HG03045 (cell line): ENCODE data around the gene OR2V1.
"Not testable (repeated sequence)": the region's sequence is repeated elsewhere in the genome, so short reads cannot be mapped to it uniquely, and the experiment has no call there.

Experiments
- ATAC-seq: cut with Tn5 transposase; IDR thresholded peaks from one replicate; pipeline ENCODE4 v1.9.1; 2021; ENCODE audit warnings: mild to moderate bottlenecking, moderate library complexity; ENCODE audit not compliant: unreplicated experiment

Gene OR2V1

DNA sequence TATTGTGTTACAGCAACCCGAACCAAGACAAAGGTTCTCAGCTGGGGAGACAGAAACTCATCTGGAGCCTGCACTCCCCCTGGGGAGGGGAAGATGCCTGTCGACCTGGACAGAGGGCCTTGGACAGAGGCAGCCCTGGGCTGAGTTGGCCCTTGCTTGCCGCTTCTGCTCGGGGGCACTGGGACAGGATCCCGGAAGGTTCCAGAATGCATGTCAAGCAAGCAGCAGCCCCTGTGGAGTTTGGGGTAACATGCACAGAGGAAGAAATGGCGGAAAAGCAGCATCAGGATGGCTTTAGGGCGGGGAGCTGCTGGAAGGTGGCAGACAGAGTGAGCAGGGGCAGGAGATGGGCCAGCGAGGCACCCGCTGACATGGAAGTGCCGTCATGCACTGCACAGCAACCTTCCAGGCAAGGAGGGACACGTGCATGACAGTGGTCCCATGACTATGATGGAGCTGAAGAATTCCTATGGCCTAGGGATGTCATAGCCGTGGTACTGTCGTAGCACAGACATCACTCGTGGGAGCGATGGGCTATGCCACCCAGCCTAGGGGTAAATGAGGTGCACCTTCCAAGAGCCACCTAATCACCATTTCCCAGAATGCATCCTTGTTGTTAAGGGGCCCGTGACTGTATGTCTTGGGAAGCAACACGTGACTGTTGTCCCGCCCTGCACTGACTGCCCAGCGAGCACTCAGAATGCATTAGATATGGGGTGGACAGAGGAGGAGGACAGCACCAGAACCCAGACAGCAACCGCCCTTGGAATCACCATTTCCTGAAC lies 26.2 kb downstream of the OR2V1 start:
- not testable (repeated sequence) for ATAC-seq

DNA sequence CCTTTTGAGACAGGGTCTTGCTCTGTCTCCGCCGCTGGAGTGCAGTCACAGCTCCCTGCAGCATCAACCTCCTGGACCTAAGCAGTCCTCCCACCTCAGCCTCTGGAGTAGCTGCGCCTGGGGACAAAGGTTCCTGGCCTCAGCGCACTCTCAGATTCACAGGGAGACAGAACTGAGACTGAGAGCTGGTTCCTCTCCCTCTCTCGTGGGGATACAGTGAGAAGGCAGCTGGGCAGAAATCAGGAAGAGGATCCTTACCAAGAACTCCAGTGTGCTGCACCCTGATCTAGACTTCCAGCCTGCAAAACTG lies 26.8 kb downstream of the OR2V1 start:
- ATAC-seq: not testable (repeated sequence)

DNA sequence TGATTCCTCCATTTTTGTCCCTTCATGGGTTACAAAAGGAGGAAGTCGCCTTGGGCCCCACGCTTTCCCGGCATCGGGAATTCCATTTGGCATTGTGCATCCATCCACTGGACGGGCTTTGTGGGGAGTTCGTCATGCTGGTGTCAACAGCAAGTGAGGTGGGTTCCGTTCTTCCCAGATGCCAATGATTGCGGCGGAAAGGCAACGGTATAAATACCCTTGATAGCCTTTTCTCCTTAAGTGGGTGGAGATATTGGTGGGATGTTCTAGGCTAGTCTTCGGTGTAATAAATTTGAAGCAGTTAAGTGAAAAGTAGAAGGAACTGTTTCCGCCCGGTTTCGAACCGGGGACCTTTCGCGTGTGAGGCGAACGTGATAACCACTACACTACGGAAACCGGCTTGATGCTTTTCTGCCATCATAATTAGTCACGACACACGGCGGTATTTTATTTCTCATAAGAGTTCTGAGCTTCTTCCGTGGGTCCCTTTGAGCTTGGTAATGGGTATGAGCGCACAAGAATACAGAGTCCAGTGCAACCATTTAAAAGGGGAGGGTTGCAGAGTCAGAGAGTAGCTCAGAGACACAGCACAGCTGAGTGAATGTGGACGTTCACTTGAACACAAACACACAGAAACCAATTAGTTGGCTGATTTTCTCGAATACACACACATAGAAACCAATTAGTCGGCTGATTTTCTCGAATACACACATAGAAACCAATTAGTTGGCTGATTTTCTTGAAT lies 28.9 kb downstream of the OR2V1 start:
- not testable (repeated sequence) for ATAC-seq

DNA sequence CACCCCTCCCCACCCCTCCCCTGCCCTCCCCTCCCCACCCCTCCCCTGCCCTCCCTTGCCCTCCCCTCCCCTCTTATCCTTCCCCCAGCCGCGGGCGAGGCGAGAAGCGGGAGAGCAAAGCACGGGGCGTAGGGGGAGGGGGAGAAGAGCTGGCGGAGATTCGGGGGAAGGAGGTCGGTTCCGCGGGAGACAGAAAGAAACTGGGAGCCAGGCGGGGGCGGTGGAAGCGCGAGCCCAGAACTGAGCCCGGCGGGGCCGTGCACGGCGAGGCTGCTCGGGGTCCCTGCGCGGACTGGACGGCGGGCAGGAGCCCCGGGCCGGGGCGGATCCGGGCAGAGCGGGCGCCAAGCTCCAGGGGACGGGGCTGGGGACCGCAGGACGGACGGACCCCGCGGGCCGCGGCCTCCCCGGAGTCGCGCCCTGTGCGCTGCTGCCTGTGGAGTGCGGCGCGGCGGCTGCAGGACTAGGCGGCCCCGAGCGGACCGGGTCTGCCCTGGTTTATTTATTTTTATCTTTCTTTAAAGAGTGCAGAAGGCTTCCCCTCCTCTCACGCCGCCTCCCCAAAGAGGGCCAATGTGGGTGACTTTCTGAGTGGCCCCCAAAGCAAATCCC lies 29.8 kb downstream of the OR2V1 start:
- ATAC-seq: not testable (repeated sequence)

DNA sequence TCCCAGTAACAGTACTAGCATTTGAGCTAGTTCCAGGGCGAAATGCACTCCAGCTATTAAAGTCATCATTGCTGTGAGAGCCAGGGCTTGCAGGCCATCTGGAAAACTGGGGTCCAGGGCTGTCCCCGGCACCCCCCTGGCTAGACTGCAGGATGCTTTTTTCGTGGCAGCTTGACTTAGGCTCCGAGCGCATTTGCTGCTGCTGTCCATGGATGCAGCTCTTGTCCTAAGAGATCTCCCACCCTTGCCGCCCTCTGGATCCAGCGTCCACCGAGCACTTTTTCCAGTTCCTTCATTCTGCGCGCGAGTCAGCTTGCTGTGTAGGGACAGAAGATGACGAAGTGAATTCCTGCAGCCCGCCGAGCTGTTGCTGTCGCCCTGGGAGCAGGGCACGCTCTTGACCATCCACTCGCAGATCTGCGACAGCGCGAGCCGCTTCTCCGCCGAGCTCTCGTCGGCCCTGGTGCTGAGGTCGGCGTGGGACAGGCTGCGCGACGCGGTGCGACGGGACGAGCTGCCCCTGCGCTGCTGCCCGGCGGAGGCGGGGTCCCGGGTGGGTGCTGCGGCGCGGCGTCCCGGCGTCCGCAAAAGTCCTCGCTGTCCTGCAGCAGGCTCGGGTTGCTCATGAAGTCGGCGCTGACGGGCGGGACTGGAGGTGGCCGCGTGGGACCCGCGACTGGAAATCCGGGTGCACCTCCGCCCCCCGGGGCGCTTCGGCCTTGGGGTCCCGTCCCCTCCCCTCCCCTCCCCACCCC lies 30.7 kb downstream of the OR2V1 start:
- ATAC-seq: no peak

DNA sequence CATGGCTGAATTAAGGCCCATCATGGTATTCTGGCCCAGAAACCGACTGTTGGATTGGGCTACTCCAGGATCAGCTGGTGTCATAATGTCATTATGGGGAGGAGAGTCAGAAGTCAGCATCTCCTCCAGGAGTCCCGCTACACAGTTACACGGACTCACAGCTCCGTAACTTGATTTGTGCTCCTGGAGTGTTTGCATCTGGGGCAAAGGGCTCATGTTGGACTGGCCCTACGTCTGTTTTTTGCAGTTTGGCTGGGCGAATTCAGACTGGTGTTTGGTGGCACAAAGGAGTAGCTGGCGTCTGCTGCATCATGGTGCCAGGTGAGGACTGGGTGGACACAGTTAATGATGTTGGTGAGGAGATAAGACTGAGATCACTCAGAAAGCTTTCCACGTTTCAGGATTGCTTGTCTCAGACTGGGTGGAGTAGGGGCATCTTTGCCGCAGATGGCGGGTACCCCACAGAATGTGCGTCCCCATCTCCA lies 31.3 kb downstream of the OR2V1 start:
- ATAC-seq: no peak

DNA sequence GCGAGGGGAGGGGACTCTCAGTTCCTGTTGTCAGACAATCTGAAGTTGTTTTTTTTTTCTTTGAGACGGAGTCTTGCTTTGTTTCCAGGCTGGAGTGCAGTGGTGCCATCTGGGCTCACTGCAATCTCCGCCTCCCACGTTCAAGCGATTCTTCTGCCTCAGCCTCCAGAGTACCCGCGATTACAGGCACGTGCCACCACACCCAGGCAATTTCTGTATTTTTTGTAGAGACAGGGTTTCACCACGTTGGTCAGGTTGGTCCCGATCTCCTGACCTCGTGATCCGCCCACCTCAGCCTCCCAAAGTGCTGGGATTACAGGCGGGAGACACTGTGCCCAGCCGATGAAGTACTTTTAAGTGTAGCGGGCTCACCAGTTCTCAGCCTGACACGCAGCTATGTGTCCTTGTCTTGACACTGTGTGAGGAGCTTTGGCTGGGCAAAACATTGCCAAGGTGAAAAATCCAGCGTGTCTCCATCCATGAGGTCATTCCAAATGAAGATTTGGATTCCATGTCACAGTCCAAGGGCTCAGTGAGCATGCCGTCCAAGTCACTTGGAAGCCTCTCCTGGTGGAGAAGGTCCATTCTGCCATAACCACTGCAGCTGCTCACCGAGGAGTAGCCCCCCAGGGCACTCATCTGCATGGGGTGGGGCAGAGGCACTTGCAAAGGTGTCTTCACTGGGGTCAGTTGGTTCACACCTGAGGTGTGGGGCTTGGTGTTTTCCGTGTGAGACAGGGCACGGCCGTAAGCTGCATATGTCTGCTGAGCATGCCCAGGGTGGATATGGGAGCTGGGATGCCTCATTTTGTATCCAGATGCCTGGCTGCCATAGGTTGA lies 32.0 kb downstream of the OR2V1 start:
- ATAC-seq: no peak

DNA sequence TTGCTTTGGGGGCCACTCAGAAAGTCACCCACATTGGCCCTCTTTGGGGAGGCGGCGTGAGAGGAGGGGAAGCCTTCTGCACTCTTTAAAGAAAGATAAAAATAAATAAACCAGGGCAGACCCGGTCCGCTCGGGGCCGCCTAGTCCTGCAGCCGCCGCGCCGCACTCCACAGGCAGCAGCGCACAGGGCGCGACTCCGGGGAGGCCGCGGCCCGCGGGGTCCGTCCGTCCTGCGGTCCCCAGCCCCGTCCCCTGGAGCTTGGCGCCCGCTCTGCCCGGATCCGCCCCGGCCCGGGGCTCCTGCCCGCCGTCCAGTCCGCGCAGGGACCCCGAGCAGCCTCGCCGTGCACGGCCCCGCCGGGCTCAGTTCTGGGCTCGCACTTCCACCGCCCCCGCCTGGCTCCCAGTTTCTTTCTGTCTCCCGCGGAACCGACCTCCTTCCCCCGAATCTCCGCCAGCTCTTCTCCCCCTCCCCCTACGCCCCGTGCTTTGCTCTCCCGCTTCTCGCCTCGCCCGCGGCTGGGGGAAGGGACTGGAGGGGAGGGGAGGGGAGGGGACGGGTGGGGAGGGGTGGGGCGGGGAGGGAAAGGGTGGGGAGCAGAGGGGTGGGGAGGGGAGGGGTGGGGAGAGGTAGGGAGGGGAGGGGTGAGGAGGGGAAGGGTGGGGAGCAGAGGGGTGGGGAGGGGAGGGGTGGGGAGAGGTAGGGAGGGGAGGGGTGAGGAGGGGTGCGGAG lies 33.0 kb downstream of the OR2V1 start:
- not testable (repeated sequence) for ATAC-seq

DNA sequence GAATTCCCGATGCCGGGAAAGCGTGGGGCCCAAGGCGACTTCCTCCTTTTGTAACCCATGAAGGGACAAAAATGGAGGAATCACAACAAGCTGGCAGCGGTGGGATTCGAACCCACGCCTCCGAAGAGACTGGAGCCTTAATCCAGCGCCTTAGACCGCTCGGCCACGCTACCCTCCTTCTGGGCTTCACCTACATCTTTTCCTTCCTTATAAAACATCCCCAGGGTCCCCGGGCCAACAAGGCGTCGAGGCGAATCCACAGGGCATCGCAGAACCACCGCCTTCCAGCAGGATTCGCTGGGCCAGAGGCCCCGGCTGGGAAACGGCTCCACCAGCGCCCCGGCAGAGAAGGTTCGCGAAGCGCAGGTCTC lies 33.6 kb downstream of the OR2V1 start:
- not testable (repeated sequence) for ATAC-seq

DNA sequence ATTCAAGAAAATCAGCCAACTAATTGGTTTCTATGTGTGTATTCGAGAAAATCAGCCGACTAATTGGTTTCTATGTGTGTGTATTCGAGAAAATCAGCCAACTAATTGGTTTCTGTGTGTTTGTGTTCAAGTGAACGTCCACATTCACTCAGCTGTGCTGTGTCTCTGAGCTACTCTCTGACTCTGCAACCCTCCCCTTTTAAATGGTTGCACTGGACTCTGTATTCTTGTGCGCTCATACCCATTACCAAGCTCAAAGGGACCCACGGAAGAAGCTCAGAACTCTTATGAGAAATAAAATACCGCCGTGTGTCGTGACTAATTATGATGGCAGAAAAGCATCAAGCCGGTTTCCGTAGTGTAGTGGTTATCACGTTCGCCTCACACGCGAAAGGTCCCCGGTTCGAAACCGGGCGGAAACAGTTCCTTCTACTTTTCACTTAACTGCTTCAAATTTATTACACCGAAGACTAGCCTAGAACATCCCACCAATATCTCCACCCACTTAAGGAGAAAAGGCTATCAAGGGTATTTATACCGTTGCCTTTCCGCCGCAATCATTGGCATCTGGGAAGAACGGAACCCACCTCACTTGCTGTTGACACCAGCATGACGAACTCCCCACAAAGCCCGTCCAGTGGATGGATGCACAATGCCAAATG lies 34.1 kb downstream of the OR2V1 start:
- not testable (repeated sequence) for ATAC-seq

DNA sequence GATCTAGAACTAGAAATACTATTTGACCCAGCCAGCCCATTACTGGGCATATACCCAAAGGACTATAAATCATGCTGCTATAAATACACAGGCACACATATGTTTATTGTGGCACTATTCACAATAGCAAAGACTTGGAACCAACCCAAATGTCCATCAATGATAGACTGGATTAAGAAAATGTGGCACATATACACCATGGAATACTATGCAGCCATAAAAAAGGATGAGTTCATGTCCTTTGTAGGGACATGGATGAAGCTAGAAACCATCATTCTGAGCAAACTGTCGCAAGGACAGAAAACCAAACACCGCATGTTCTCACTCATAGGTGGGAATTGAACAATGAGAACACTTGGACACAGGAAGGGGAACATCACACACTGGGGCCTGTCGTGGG lies 35.8 kb downstream of the OR2V1 start:
- not testable (repeated sequence) for ATAC-seq

DNA sequence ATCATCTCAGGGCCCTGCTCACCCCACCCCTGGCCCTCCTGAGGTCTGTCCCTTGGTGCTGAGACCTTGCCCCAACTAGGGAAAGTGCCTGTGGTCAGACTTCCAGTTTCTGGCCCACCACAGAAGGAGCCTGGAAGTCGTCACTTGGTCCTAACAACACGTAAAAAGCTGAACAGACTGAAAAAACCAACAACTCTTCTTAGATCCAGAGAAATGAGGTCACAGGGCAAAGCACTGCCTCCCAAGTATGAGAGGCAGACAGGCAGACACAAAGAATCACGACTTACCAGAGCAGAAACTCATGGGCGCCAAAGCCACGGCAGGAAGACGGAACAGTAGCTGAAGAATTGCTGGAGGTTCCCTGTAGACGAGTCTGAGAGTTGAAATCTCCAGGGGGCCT lies 38.5 kb downstream of the OR2V1 start:
- ATAC-seq: no peak

DNA sequence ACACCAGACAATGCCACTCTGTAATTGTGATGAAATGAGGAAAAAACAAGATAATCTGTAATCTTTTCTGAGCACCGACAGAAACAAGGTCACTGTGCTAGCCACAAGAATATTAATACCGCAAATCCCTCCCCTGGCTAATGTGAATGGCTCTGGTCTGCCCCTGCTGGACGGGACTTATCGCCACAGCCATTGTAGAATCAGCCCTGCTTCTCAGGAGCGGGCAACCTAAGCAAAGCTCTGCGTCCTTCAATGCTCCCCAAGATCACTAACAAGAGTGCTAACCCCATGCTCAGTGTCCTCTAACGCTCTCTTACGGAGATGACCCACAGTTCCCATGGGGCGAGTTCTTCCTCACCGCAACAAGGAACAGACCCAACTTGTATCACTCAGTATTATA lies 42.7 kb downstream of the OR2V1 start:
- ATAC-seq: no peak

DNA sequence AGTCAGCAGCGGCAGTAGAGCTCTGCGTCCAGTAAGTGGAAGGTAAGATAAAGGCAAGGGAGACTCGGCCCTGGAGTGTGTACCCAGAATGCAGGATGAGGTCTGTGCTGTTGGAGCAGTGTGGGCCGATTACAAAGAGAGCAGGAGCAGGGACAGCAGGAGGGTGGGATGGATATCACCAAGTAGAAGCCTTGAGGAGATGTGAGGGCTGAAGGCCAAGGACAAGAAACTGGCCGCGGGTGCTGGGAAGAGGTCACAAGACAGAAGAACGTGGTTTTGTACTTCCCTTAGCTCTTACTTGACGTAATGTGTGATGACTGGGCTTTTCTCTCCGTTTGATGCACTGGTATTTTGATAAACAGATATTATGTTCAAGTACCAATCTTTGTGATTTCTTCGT lies 43.7 kb downstream of the OR2V1 start:
- no peak for ATAC-seq

DNA sequence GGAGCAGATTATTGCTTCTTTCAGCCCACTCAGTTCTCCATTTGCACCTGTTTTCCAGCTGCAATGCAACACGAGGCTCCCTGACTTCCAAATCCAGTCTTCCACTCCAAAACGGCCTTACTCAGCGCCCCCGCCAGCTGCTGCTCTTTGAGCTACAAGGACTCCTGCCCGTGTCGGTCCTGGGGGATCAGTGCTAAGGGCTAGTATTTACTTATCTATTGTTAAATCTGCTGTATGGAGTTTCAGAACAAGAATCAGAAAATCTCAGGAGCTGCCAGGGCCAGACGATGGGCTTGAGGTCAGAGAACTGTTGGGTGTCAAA lies 44.1 kb downstream of the OR2V1 start:
- no peak for ATAC-seq

DNA sequence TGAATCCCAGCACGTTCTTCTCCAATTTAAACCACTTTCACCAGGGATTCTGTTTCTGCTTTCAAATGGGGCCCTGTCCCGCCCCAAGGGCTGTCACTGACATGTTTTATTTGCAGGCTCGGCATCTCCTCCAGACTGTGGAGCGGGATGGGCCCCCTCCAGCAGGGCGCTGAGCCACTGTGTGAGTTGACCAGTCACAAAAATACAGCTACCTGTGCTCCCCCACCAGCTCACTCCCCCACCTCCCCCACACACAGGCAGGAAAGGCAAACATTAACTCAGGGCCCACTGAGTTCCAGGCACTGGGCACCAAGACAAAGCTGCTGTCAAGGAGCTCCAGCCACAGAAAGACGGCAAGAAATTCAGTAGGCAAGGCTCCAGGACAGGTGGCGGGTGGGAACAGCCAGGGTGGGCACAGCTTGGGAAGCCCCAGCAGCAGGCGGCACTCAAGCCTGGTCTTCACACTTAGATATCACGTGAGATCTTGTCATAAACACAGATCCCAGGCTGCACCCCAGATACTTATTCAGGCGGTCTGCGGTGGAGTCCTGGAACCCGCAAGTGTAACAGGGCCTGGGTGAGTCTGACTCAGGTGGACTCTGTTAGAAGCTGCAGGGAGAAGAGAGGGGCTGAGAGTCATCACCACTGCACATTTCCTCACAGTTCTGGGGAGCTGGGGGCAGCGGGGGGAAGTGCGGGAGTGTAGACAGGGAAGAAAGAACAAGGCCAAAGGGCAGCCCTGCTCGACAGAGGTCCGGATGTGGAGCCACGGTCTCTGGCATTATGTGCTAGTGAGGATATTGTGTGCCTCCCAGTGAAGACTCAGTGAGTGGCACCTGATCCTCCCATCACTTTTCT lies 44.7 kb downstream of the OR2V1 start:
- ATAC-seq: no peak

DNA sequence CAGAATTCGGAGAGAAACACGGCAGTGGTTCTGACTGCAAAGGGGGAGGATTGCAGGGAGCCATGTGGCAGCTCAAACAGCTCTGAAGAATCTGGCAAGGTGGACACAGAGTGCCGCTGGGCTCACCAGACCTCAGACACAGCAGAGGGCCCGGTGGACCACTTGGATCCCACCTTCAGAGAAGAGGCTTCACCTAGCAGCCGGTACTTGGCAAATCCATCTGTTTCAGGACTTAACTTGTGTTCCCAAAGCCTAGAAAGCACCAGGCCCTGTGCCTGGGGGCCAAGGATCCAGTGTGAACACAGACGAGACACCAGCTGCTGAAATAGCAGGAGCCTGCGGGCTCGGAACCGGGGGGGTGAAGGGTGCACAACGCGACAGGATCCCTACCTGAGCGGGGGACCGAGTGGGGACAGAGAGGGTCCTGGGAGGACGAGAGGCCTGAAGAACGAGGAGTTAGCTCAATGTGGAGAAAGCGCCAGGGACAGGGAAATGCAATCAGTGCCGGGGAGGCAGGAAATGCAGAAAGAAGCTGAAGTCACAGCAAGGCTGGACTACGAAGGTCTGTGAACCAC lies 46.3 kb downstream of the OR2V1 start:
- no peak for ATAC-seq

DNA sequence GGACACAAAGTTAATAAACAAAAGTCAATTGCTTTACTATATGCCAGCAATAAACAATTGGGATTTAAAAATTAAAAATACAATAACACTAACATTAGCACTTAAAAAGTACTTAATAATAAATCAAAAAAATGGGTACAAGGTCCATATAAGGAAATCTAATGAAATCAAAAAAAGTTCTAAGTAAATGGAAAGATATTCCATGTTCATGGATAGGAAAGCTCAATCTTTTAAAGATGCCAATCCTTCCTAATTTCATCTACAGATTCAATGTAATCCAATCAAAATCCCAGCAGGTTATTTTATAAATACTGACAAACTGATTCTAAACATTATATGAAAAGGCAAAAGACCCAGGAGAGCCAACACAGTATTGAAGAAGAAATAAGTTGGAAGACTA lies 49.0 kb downstream of the OR2V1 start:
- ATAC-seq: no peak
